Activated T-cell treated with anti-CD3 and anti-CD28 coated beads for 1 hour (primary cell): ENCODE results near the gene MAP2K2.
A peak's percentile ranks its signal among the peaks of the same experiment; 100 is the strongest.

Experiments used
- DNase-seq: peaks from one replicate; pipeline ENCODE4 v3.0.0-alpha.2; 2020; ENCODE audit warnings: low read depth

The MAP2K2 gene

GRCh38 chr19:4099041-4099764 is 24.7 kb downstream of the MAP2K2 start:
- no peak for DNase-seq

GRCh38 chr19:4098493-4098892 is 25.4 kb downstream of the MAP2K2 start:
- DNase-seq = no peak

- no peak for DNase-seq
These were observed 26.4 kb downstream of the MAP2K2 start for GRCh38 chr19:4097501-4097900.

GRCh38 chr19:4096049-4096892 is 27.7 kb downstream of the MAP2K2 start:
- DNase-seq = no peak

- no peak for DNase-seq
These were observed 28.5 kb downstream of the MAP2K2 start for GRCh38 chr19:4095488-4095844.

- no peak for DNase-seq
These were observed 29.0 kb downstream of the MAP2K2 start for GRCh38 chr19:4094761-4095487.

- DNase-seq = no peak
These were observed 29.6 kb downstream of the MAP2K2 start for GRCh38 chr19:4094291-4094690.

GRCh38 chr19:4093643-4094175 is 30.2 kb downstream of the MAP2K2 start:
- DNase-seq = no peak

GRCh38 chr19:4090356-4091220 is 33.3 kb downstream of the MAP2K2 start:
- no peak for DNase-seq

GRCh38 chr19:4089946-4090345 is 34.0 kb downstream of the MAP2K2 start:
- DNase-seq = no peak

GRCh38 chr19:4089400-4089908 is 34.5 kb downstream of the MAP2K2 start:
- DNase-seq = peak; percentile 31

- peak; percentile 40 for DNase-seq
These were observed 34.9 kb downstream of the MAP2K2 start for GRCh38 chr19:4088975-4089374.

GRCh38 chr19:4087787-4088679 is 35.9 kb downstream of the MAP2K2 start:
- DNase-seq = no peak

- DNase-seq = no peak
These were observed 37.5 kb downstream of the MAP2K2 start for GRCh38 chr19:4086411-4086867.

GRCh38 chr19:4084547-4084877 is 39.4 kb downstream of the MAP2K2 start:
- no peak for DNase-seq

GRCh38 chr19:4083677-4084546 is 40.0 kb downstream of the MAP2K2 start:
- no peak for DNase-seq

- DNase-seq = no peak
These were observed 41.8 kb downstream of the MAP2K2 start for GRCh38 chr19:4082172-4082571.

- no peak for DNase-seq
These were observed 42.3 kb downstream of the MAP2K2 start for GRCh38 chr19:4081441-4082129.

GRCh38 chr19:4080473-4080872 is 43.4 kb downstream of the MAP2K2 start:
- no peak for DNase-seq
